Testis (tissue), 3 donors: Measurements from ENCODE around the gene MRPL28. TPM values are rescaled to one million over a fixed set of nuclear protein-coding genes. Genes with fewer than 3 reads are reported as not detected.
A peak's percentile ranks its signal among the peaks of the same experiment; 100 is the strongest.
"Not testable (repeated sequence)": the region's sequence is repeated elsewhere in the genome, so short reads cannot be mapped to it uniquely, and the experiment has no call there.

Experiments used
- DNase-seq: peaks from one replicate; pipeline ENCODE4 v3.0.0-alpha.2; 2019
- H3K27ac ChIP-seq, 2 donors: fragments of 200-600 bp; sonication (generic); one replicate each; pipeline ENCODE4 v1.5.1; 2019
- H3K27me3 ChIP-seq: fragments of 200-600 bp; sonication (generic); one replicate; pipeline ENCODE4 v1.5.1; 2019
- H3K36me3 ChIP-seq: fragments of 200-600 bp; sonication (generic); one replicate; pipeline ENCODE4 v1.5.1; 2017; ENCODE audit warnings: low read depth; ENCODE audit errors: missing control alignments
- H3K4me1 ChIP-seq: fragments of 200-600 bp; sonication (generic); one replicate; pipeline ENCODE4 v1.5.1; 2019
- H3K4me3 ChIP-seq, 2 donors: fragments of 200-600 bp; sonication (generic); one replicate each; pipeline ENCODE4 v1.5.1; 2017 to 2019
- H3K9me3 ChIP-seq: fragments of 200-600 bp; sonication (generic); one replicate; pipeline ENCODE4 v1.5.1; 2017
- CTCF ChIP-seq, 3 experiments: fragments of 450-650 bp in 2 of 3; fragments of 200-600 bp in 1 of 3; sonication (generic) in 1 of 3; IDR thresholded peaks; one replicate each; pipeline ENCODE4 v1.5.1; 2016 to 2019; ENCODE audit warnings: antibody characterized with exemption in 3 of 3, mild to moderate bottlenecking in 2 of 3, moderate library complexity in 1 of 3
- POLR2A ChIP-seq: fragments of 450-650 bp; IDR thresholded peaks from one replicate; pipeline ENCODE4 v1.6.1; 2017; ENCODE audit warnings: antibody characterized with exemption, mild to moderate bottlenecking, moderate library complexity
- WGBS, 2 donors: methylation state at CpG; one replicate each; pipeline ENCODE4 v1.1.5; 2018; 5-methylcytosine and 5-hydroxymethylcytosine counted together
- intact Hi-C: fragments of 100-400 bp; cut with DNase I; formaldehyde crosslinking; loops from one replicate; pipeline ENCODE4 v1.15.1; 2023; ENCODE audit warnings: low total_unique reads
- polyA plus RNA-seq: library from polyadenylated mRNA; stranded (reverse); fragments of 350-450 nt; fragmentation: Illumina TruSeq; extraction: RNeasy Lipid Tissue Mini Kit (QIAGEN cat#74804); gene quantifications from one replicate; pipeline ENCODE4 v1.2.3, GENCODE V29; 2014; ENCODE audit warnings: low read depth, low replicate concordance; ENCODE audit not compliant: insufficient read depth
- total RNA-seq, 2 donors: library from RNA; depleted of rRNA; stranded (reverse); fragments of >200 nt; gene quantifications; one replicate each; pipeline ENCODE4 v1.2.3, GENCODE V29; 2016

Gene MRPL28
- total and polyA plus RNA-seq, 3 donors from 2014 or later, result 108 to 161 (median 119) TPM

- TF ChIP-seq CTCF (IDR thresholded peaks at IDR 0.05), result no peak
- no peak for TF ChIP-seq POLR2A
- DNase-seq, result no peak
- Histone ChIP-seq H3K27ac (peak overlapping the region; percentile 48 to 77), H3K9me3 (no peaks in the 10 kb centered on the region), H3K4me3 (no peak overlapping the region), H3K4me1 (peaks cover 27% of the 10 kb centered on the region), H3K27me3 (no peaks in the 10 kb centered on the region), H3K36me3 (no peaks in the 10 kb centered on the region)
- 67 to 84% methylated on average over 10 of the region's 10 CpGs for WGBS, 2 donors
- intact Hi-C loops, result no loop called here
Observed at GRCh38 chr16:389352-389751, 19.0 kb upstream of the MRPL28 start.

- DNase-seq, result peak; percentile 89
- intact Hi-C loops, H3K9me3 ChIP-seq, H3K36me3 ChIP-seq, H3K27me3 ChIP-seq, H3K4me3 ChIP-seq: not testable (repeated sequence)
- peaks cover 38% of the 10 kb centered on the region for H3K4me1 ChIP-seq
- WGBS, 2 donors, result 30 to 54% methylated on average over 20 of the region's 20 CpGs
- peak overlapping the region; percentile 48 to 77 for H3K27ac ChIP-seq
Observed at GRCh38 chr16:387761-388666, 17.7 kb upstream of the MRPL28 start.

- H3K36me3 ChIP-seq, result no peaks in the 10 kb centered on the region
- H3K27me3 ChIP-seq, result no peaks in the 10 kb centered on the region
- H3K4me3 ChIP-seq, result no peak overlapping the region
- peak overlapping the region; percentile 48 to 55 for H3K27ac ChIP-seq
- no peaks in the 10 kb centered on the region for H3K9me3 ChIP-seq
- H3K4me1 ChIP-seq, result peaks cover 41% of the 10 kb centered on the region
- peak; percentile 79 for DNase-seq
- intact Hi-C loops, result no loop called here
- no peak for TF ChIP-seq POLR2A
- no peak for TF ChIP-seq CTCF (IDR thresholded peaks at IDR 0.05)
- WGBS, 2 donors, result 49 to 71% methylated on average over 19 of the region's 19 CpGs
Observed at GRCh38 chr16:386641-387156, 16.4 kb upstream of the MRPL28 start.

GRCh38 chr16:383326-384051 lies 13.2 kb upstream of the MRPL28 start:
- WGBS, 2 donors, result 25 to 43% methylated on average over 31 to 33 of the region's 33 CpGs
- Histone ChIP-seq H3K4me1 (peaks cover 51% of the 10 kb centered on the region), H3K4me3 (peak overlapping the region; percentile 71 to 85), H3K27me3 (no peaks in the 10 kb centered on the region), H3K9me3 (no peaks in the 10 kb centered on the region), H3K36me3 (no peaks in the 10 kb centered on the region), H3K27ac (peak overlapping the region; percentile 50 to 74)
- intact Hi-C loops, result no loop called here
- TF ChIP-seq POLR2A (no peak), CTCF (IDR thresholded peaks at IDR 0.05) (no peak)
- DNase-seq, result no peak
